ENCODE data around the gene NCL. TPM values are rescaled to one million over a fixed set of nuclear protein-coding genes. Genes with fewer than 3 reads are reported as not detected.

NCL gene
- polyA plus RNA-seq, 1 donor from 2014 or later: 101 TPM

DNA sequence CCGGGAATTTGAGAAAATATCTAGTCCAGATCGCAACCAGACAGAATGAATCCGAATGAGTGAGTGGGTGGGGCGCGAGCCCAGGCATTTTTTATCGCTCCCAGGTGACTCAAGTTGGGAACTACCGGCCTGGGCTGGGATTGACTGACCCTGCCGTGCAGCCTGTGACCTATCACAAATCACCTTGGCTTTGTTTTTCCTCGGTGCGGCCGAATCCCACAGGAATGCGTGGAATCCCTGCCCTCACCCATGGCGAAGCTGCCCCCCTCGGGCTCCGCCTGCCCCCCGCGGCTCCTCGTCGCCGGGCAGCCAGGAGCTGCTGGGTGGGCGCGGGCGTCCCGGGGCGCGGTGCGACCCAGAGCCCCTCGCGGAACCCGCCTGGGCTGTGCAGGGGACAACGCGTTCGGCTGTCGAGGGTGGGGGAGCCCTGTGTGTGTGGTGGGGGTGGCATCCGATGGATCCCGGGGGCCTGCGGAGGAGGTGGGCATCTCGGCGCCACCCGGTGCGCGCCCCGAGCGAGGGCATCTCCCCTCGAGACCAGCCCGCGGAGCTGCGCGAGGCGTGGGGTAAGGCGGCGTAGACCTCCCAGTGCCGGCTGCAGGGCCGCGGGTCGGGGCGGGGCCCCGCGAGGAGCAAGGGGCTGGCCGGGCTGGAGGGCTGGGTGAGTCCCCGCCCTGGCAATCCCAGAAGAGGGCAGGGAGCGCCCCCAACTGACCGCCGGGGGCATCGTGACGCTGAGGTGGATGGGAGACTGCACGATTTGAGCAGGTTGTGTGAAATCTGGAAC, 52.3 kb downstream of the NCL start:
- Histone ChIP-seq H3K36me3 (ENCODE audit: insufficient read depth, low read length) (no peaks in the 10 kb centered on the region), H3K79me2 (replicated peaks; ENCODE audit: insufficient read depth, low read length) (no peaks in the 10 kb centered on the region), H3K9me2 (ENCODE audit: insufficient read depth, low read length) (no peaks in the 10 kb centered on the region), H4K20me1 (ENCODE audit: insufficient read depth) (no peaks in the 10 kb centered on the region), H3K27me3 (ENCODE audit: insufficient read depth, low read depth, low read length) (peaks cover 5% of the 10 kb centered on the region), H3K4me2 (ENCODE audit: low read length) (no peak overlapping the region), H3K9ac (ENCODE audit: low read length) (peak overlapping the region; percentile 45), H3K27ac (ENCODE audit: low read length) (no peak overlapping the region), H2AFZ (ENCODE audit: low read depth, low read length) (no peak overlapping the region), H3K4me3 (ENCODE audit: low read length) (peak overlapping the region; percentile 65), H3F3A (ENCODE audit: insufficient read depth, low read length, poor library complexity, severe bottlenecking) (no peaks in the 10 kb centered on the region), H3K9me3 (ENCODE audit: low read length) (no peaks in the 10 kb centered on the region)
- TF ChIP-seq, protein P1, sequence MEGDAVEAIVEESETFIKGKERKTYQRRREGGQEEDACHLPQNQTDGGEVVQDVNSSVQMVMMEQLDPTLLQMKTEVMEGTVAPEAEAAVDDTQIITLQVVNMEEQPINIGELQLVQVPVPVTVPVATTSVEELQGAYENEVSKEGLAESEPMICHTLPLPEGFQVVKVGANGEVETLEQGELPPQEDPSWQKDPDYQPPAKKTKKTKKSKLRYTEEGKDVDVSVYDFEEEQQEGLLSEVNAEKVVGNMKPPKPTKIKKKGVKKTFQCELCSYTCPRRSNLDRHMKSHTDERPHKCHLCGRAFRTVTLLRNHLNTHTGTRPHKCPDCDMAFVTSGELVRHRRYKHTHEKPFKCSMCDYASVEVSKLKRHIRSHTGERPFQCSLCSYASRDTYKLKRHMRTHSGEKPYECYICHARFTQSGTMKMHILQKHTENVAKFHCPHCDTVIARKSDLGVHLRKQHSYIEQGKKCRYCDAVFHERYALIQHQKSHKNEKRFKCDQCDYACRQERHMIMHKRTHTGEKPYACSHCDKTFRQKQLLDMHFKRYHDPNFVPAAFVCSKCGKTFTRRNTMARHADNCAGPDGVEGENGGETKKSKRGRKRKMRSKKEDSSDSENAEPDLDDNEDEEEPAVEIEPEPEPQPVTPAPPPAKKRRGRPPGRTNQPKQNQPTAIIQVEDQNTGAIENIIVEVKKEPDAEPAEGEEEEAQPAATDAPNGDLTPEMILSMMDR (IDR thresholded peaks at IDR 0.05; ENCODE audit: poor library complexity, severe bottlenecking): peak; percentile 77
- TF ChIP-seq SMC3 (conservative IDR thresholded peaks at IDR 0.05; ENCODE audit: poor library complexity) (peak; percentile 59), EP300 (conservative IDR thresholded peaks at IDR 0.05; ENCODE audit: poor library complexity, severe bottlenecking) (no peak), POLR2AphosphoS5 (IDR thresholded peaks at IDR 0.05) (no peak), RAD21 (conservative IDR thresholded peaks at IDR 0.05) (peak; percentile 72), EZH2 (IDR thresholded peaks at IDR 0.05; ENCODE audit: borderline replicate concordance, insufficient read depth, low read length, poor library complexity, severe bottlenecking) (no peak), MXI1 (conservative IDR thresholded peaks at IDR 0.05; ENCODE audit: poor library complexity, severe bottlenecking) (peak; percentile 23), TAF1 (IDR thresholded peaks at IDR 0.05; ENCODE audit: low read depth) (no peak)
- TF ChIP-seq, protein P2, sequence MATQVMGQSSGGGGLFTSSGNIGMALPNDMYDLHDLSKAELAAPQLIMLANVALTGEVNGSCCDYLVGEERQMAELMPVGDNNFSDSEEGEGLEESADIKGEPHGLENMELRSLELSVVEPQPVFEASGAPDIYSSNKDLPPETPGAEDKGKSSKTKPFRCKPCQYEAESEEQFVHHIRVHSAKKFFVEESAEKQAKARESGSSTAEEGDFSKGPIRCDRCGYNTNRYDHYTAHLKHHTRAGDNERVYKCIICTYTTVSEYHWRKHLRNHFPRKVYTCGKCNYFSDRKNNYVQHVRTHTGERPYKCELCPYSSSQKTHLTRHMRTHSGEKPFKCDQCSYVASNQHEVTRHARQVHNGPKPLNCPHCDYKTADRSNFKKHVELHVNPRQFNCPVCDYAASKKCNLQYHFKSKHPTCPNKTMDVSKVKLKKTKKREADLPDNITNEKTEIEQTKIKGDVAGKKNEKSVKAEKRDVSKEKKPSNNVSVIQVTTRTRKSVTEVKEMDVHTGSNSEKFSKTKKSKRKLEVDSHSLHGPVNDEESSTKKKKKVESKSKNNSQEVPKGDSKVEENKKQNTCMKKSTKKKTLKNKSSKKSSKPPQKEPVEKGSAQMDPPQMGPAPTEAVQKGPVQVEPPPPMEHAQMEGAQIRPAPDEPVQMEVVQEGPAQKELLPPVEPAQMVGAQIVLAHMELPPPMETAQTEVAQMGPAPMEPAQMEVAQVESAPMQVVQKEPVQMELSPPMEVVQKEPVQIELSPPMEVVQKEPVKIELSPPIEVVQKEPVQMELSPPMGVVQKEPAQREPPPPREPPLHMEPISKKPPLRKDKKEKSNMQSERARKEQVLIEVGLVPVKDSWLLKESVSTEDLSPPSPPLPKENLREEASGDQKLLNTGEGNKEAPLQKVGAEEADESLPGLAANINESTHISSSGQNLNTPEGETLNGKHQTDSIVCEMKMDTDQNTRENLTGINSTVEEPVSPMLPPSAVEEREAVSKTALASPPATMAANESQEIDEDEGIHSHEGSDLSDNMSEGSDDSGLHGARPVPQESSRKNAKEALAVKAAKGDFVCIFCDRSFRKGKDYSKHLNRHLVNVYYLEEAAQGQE (IDR thresholded peaks at IDR 0.05; ENCODE audit: borderline replicate concordance): no peak

DNA sequence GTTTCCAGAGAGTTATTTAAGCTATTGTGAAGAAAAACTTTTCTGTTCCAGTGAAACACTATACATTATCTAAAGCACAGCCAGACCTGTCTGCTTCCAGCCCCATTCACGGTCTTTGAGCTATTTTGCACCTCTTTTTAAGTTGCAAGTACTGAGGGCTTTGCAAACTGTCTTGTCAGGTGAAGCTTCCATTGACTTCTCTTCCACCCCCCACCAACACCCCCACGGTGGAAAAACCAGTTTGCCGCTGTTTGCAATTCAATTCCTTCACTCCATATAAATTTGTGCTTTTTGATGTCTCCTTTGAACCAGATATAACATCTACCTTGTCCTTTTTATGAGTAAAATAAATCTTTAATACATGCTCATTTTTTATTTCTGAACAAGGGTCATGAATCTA, 53.0 kb downstream of the NCL start:
- Histone ChIP-seq H3K4me3 (ENCODE audit: low read length) (no peak overlapping the region), H3K36me3 (ENCODE audit: insufficient read depth, low read length) (no peaks in the 10 kb centered on the region), H3K9ac (ENCODE audit: low read length) (no peak overlapping the region), H2AFZ (ENCODE audit: low read depth, low read length) (no peak overlapping the region), H3K9me2 (ENCODE audit: insufficient read depth, low read length) (no peaks in the 10 kb centered on the region), H4K20me1 (ENCODE audit: insufficient read depth) (no peaks in the 10 kb centered on the region), H3K9me3 (ENCODE audit: low read length) (no peaks in the 10 kb centered on the region), H3K79me2 (replicated peaks; ENCODE audit: insufficient read depth, low read length) (no peaks in the 10 kb centered on the region), H3K27me3 (ENCODE audit: insufficient read depth, low read depth, low read length) (peaks cover 5% of the 10 kb centered on the region), H3F3A (ENCODE audit: insufficient read depth, low read length, poor library complexity, severe bottlenecking) (no peaks in the 10 kb centered on the region), H3K27ac (ENCODE audit: low read length) (no peak overlapping the region), H3K4me2 (ENCODE audit: low read length) (no peak overlapping the region)
- TF ChIP-seq SMC3 (conservative IDR thresholded peaks at IDR 0.05; ENCODE audit: poor library complexity) (no peak), EP300 (conservative IDR thresholded peaks at IDR 0.05; ENCODE audit: poor library complexity, severe bottlenecking) (no peak), POLR2AphosphoS5 (IDR thresholded peaks at IDR 0.05) (no peak), RAD21 (conservative IDR thresholded peaks at IDR 0.05) (no peak), MXI1 (conservative IDR thresholded peaks at IDR 0.05; ENCODE audit: poor library complexity, severe bottlenecking) (no peak), TAF1 (IDR thresholded peaks at IDR 0.05; ENCODE audit: low read depth) (no peak), EZH2 (IDR thresholded peaks at IDR 0.05; ENCODE audit: borderline replicate concordance, insufficient read depth, low read length, poor library complexity, severe bottlenecking) (no peak)
- TF ChIP-seq, protein P2 (IDR thresholded peaks at IDR 0.05; ENCODE audit: borderline replicate concordance): no peak
- TF ChIP-seq, protein P1 (IDR thresholded peaks at IDR 0.05; ENCODE audit: poor library complexity, severe bottlenecking): no peak

Measured in neural cell (in vitro differentiated cells).